ENCODE data around the gene C1QTNF12.

The C1QTNF12 gene

DNA sequence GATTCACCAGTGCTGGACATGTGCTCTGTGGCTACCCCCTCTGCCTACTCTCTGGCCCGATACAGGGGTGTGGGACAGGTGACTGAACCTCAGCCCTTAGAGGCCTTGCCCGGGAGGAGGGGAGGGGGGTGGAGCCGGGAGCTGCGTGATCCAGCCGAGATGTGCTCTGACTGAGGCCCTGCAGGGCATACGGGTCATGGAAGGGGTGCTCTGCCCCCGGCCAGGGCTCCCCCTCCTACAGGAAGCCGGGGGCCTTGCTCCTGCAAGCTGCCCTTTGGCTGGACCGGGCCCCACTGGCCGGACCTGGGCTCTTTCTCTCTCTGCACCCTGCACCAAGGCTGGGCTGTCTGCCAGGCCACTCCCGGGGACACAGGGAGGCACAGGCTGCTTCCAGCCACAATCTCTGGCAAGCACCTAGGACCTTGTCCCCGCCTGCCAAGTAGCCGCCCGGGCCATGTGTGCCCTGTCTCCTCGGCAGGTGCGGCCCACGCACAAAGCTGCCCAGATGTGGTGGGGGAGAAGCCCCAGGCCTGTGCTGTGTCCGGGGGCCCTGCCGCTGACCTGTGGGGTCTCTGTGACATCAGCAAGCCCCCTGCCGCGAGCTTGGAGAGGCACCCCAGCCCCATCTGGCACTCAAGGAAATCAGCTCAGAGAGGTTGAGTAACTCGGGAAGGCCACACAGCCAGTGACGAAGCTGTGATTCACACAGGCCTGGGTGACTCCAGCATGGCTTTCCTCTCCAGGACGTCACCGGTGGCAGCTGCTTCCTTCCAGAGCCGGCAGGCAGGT, 35.2 kb upstream of the C1QTNF12 start:
- peak; percentile 88 for DNase-seq (ENCODE audit: low spot score)

DNA sequence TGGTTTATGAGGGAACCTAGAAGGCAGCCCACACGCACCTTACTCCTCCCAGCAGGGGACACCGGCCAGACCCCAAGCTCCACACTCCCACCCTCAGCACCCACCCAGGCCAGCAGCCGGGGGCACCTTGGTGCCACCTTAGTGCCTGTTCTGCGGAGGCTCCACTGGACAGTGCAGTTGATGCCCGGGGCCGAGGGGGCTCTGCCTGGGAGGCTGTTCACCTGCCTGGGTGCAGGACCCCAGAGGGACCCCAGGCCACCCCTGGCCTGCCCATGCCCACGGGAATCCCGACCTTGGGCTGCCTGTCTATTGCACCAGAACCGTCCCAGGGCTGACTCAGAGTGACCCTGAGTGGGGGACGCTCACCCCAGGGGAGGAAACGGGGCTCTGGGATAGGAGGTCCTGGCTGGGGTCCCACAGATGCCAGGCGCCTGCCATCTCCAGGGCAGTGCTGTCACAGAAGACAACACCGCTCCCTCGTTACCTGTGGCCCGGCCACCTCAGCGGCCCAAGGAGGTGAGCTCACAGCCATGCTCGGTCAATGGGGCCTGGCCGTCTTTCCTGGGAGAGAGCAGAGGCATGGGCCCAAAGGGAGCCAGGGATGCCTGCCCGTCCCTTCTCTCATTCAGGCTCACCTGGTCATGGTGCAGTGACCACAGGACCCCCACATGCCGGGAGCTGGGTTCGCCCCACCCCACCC, 34.4 kb upstream of the C1QTNF12 start:
- DNase-seq (ENCODE audit: low spot score) = no peak

GRCh38 chr1:1279028-1279427, 32.5 kb upstream of the C1QTNF12 start:
- no peak for DNase-seq (ENCODE audit: low spot score)

DNA sequence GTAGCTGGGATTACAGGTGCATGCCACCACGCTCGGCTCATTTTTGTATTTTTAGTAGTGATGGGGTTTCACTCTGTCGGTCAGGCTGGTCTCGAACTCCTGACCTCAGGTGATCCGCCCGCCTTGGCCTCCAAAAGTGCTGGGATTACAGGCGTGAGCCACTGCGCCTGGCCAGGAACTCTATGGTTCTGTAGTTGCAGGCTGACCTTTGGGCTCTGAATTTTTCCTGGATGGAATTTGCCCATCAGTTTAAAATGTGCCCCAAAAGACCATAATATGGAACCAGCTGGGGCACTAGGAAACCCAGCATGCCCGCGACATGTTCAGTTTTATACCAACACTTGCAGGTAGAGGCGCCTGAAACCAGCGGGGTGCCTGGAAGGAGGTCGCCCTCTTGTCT, 32.1 kb upstream of the C1QTNF12 start:
- no peak for DNase-seq (ENCODE audit: low spot score)

DNA sequence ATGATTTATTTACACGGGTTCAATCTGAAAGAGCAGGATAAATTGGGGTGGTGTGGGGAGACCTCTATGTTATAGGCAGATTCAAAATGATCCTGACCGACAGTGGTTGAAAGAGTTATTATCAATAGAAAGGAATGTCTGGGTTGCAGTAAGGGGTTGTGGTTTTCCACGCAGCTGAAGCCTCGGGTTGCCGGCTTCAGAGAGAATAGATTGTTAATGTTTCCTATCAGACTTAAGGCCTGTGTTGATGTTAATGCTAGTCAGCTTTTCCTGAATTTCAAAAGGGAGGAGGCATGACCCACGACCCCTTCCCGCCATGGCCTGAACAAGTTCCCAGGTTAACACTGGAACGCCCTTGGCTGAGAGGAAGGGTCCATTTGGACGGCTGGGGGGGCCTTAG, 29.3 kb upstream of the C1QTNF12 start:
- DNase-seq (ENCODE audit: low spot score) = peak; percentile 48

- DNase-seq (ENCODE audit: low spot score) = no peak
These were observed 28.5 kb upstream of the C1QTNF12 start for GRCh38 chr1:1274931-1275431.

DNA sequence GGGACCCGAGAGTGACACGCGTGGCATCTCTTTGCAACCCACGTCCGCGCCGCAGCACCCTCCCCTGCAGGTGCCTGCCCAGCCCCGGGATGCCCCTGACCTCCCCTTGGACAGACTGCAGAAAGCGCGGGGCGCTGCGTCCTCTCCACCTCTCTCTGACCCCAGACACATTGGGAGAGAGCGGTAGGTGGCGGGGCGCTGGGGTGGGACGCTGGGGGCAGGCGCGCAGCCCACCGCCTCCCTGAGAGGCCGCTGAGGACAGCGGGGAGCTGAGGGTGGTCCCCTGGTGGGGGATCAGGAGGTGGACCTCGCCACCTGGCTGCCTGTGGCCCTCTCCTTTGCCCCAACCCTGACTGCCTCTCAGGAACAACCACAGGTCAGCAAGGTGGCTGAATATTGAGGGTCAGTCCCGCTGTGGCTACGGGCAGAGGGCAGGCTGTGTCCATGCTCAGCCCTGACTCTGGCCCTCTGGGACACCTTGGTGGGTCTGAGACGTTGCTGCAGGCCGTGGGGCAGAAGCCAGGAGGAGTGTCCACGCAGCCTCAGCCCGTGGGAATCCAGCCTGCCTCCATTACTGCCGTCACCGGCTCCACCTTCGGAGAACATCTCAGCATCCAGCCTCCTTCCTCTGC, 27.9 kb upstream of the C1QTNF12 start:
- DNase-seq (ENCODE audit: low spot score) = no peak

- DNase-seq (ENCODE audit: low spot score) = peak; percentile 97
These were observed 27.2 kb upstream of the C1QTNF12 start, which contains the start of gene UBE2J2 for GRCh38 chr1:1273512-1274298. Gene UBE2J2, minus strand, starts transcription at chr1:1273854. Its CDS starts 5,862 bp downstream, at chr1:1267992.

DNA sequence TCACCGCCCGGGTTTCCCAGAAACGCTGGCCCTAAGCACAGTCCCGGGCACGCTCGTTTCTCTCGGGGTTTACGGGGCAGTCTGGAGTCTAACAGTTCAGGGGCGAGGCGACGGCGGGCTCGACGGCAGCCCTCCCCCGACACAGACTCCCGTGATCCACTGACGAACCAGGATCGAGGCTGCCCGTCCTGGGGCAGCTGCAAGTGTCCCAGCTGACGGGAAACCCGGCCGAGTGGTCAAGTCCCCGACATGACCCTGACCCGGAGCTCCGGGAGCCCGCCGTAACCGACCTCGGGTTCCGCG, 26.6 kb upstream of the C1QTNF12 start:
- peak; percentile 43 for DNase-seq (ENCODE audit: low spot score)

GRCh38 chr1:1272341-1273208, 26.1 kb upstream of the C1QTNF12 start:
- no peak for DNase-seq (ENCODE audit: low spot score)

GRCh38 chr1:1270813-1271212, 24.3 kb upstream of the C1QTNF12 start:
- DNase-seq (ENCODE audit: low spot score) = no peak

DNA sequence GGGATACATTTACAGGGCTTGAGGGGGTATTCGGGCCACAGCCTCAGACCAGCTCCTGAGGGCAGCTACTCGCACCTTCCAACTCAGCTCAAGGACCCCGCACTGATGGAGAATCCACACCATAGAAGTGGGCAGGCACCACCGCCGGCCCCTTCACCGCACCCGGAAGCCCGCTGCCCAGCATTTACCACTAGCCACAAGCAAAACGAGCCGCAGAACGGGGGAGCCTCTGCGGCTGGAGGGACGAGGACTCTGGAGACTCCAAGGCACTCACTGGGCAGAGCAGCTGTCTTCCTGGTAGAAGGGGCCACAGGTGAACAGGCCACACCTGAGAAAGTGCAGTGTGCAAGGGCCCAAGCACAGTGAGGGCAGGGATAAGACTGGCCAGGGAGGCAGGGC, 21.8 kb upstream of the C1QTNF12 start:
- no peak for DNase-seq (ENCODE audit: low spot score)

DNA sequence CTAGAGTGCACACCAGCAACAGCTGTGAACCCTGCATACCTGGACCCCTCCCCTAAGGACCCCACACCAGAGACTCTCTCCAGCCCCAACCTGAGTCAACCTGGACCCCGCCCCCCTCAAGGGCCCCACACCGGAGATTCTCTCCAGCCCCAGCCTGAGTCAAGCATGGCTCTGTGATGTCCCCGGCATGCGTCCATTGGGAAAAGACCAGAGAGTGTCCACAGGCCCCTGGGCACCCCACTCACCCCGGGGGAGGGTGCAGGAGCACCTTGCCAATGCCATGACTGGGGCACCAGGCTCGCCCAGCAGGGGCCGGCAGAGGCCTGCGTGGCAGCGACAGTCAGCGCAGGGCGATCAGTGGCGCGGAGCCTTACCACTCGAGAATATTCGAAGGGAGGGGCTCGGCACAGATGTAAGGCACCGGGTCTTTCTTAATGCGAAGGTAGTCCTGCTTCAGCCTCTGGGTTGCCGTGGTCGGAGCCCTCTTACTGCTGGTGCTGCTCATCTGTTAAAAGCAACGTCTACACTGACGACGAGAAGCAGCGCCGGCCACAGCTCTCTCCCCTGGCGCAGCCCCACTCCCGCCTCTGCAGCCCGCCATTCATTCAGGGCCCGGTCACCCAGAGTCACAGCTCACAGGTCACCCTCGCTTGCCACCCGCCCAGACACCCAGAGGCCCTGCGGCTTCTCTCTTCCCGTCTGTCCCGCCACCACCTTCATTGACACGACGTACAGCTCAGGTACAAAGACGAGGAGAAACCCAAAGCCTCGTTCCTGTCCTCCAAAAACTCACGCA, 21.2 kb upstream of the C1QTNF12 start:
- no peak for DNase-seq (ENCODE audit: low spot score)

- peak; percentile 97 for DNase-seq (ENCODE audit: low spot score)
These were observed 18.3 kb upstream of the C1QTNF12 start for GRCh38 chr1:1264868-1265272.

GRCh38 chr1:1264026-1264425, 17.5 kb upstream of the C1QTNF12 start:
- DNase-seq (ENCODE audit: low spot score) = no peak

- no peak for DNase-seq (ENCODE audit: low spot score)
These were observed 16.2 kb upstream of the C1QTNF12 start for GRCh38 chr1:1262758-1263157.

GRCh38 chr1:1262071-1262470, 15.5 kb upstream of the C1QTNF12 start:
- DNase-seq (ENCODE audit: low spot score) = no peak

GRCh38 chr1:1260843-1261560, 14.5 kb upstream of the C1QTNF12 start:
- no peak for DNase-seq (ENCODE audit: low spot score)

DNA sequence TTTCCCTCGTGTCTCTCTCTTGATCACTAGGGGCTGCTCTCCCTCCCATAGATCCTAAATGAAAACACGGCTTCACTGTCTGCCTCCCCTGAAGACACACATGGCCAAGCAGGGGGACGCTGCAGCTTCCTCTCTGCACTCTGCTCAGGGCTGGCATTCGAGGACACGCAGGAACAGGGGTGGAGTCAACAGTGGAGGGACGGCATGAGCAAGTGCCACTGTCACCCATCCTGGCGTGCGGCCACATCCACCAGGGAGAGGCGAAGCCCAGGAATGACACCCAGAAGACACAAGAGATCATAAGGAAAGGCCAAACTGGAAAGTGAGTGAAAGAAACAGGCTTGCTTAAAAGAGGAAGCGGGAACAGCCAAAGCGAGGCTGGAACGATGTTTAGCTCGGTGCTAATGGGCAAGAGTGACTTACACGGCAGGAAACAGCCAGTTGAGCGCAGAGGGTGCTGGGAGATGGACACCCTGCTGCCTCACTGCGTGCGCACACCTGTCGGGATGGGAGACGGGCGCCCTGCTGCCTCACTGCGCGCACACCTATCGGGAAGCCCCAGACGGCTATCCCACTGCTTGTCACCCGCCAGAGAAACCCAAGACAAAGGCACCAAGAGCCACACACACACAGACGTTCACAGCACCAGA, 13.6 kb upstream of the C1QTNF12 start:
- DNase-seq (ENCODE audit: low spot score) = no peak

Data from hepatic stellate cell (primary cell).